Mesendoderm (in vitro differentiated cells): ENCODE data around the gene CDH2.
A peak's percentile ranks its signal among the peaks of the same experiment; 100 is the strongest.

ENCODE experiments used
- DNase-seq: peaks from one replicate; pipeline ENCODE4 v3.0.0; 2013
- H2AK5ac ChIP-seq: 2 replicates; pipeline ENCODE4 v1.6.1; 2013; ENCODE audit warnings: low read length, inconsistent platforms
- H2BK120ac ChIP-seq: 2 replicates; pipeline ENCODE4 v1.6.1; 2013; ENCODE audit warnings: low read depth, mild to moderate bottlenecking, low read length, moderate library complexity, mixed read lengths
- H2BK15ac ChIP-seq: replicated peaks from 2 replicates; pipeline ENCODE4 v1.6.1; 2013; ENCODE audit warnings: low read depth, mild to moderate bottlenecking, moderate library complexity
- H2BK5ac ChIP-seq: 2 replicates; pipeline ENCODE4 v1.6.1; 2013; ENCODE audit warnings: low read length, inconsistent platforms
- H3K18ac ChIP-seq: 2 replicates; pipeline ENCODE4 v1.6.1; 2013; ENCODE audit warnings: mild to moderate bottlenecking, low read length, mixed read lengths
- H3K23ac ChIP-seq: one replicate; pipeline ENCODE4 v1.6.1; 2013; ENCODE audit warnings: low read length
- H3K27ac ChIP-seq: 2 replicates; pipeline ENCODE4 v1.5.1; 2013; ENCODE audit warnings: low read depth, mild to moderate bottlenecking, inconsistent platforms, low read length, moderate library complexity
- H3K27me3 ChIP-seq: 2 replicates; pipeline ENCODE4 v1.6.1; 2013; ENCODE audit warnings: low read length, control low read depth, mild to moderate bottlenecking, inconsistent platforms; ENCODE audit not compliant: insufficient read depth, poor library complexity
- H3K36me3 ChIP-seq: 2 replicates; pipeline ENCODE4 v1.6.1; 2013; ENCODE audit warnings: low read length, inconsistent platforms; ENCODE audit not compliant: control insufficient read depth, insufficient read depth
- H3K4ac ChIP-seq: one replicate; pipeline ENCODE4 v1.6.1; 2013; ENCODE audit warnings: low read depth, mild to moderate bottlenecking, low read length, moderate library complexity
- H3K4me1 ChIP-seq: 2 replicates; pipeline ENCODE4 v1.6.1; 2013; ENCODE audit warnings: low read depth, low read length, inconsistent platforms; ENCODE audit not compliant: control insufficient read depth
- H3K4me2 ChIP-seq: 2 replicates; pipeline ENCODE4 v1.6.1; 2013; ENCODE audit warnings: low read length
- H3K4me3 ChIP-seq: 2 replicates; pipeline ENCODE4 v1.5.1; 2013; ENCODE audit warnings: mild to moderate bottlenecking, low read length
- H3K56ac ChIP-seq: one replicate; pipeline ENCODE4 v1.6.1; 2013; ENCODE audit warnings: low read length
- H3K79me1 ChIP-seq: 2 replicates; pipeline ENCODE4 v1.6.1; 2013; ENCODE audit warnings: low read length, inconsistent platforms
- H3K79me2 ChIP-seq: 2 replicates; pipeline ENCODE4 v1.6.1; 2013; ENCODE audit warnings: mild to moderate bottlenecking, low read length; ENCODE audit not compliant: control insufficient read depth, insufficient read depth
- H3K9ac ChIP-seq: 2 replicates; pipeline ENCODE4 v1.6.1; 2013; ENCODE audit warnings: low read length, inconsistent platforms
- H4K5ac ChIP-seq: one replicate; pipeline ENCODE4 v1.6.1; 2013; ENCODE audit warnings: low read length
- H4K8ac ChIP-seq: one replicate; pipeline ENCODE4 v1.6.1; 2013; ENCODE audit warnings: low read depth, mild to moderate bottlenecking, control low read depth, low read length, moderate library complexity
- WGBS: extraction: QIAGEN DNeasy Blood & Tissue Kit; methylation state at CpG from one replicate; pipeline ENCODE4 v1.1.7; 2013; ENCODE audit warnings: low lambda C conversion rate, missing lambda C conversion rate; ENCODE audit not compliant: insufficient coverage; ENCODE audit errors: extremely low coverage; 5-methylcytosine and 5-hydroxymethylcytosine counted together

The CDH2 gene

GRCh38 chr18:28175930-28176697, 816 bp downstream of the CDH2 start:
- peaks cover 6% of the 10 kb centered on the region for H3K4me1 ChIP-seq
- H4K5ac ChIP-seq = no peak overlapping the region
- H3K4ac ChIP-seq = peak overlapping the region; percentile 99
- peak overlapping the region; percentile 69 for H3K4me2 ChIP-seq
- H3K18ac ChIP-seq = peak overlapping the region; percentile 100
- H2BK5ac ChIP-seq = peak overlapping the region; percentile 76
- H3K4me3 ChIP-seq = peak overlapping the region; percentile 96
- WGBS = no CpG with 5 or more reads among the region's 44 CpGs
- peak overlapping the region; percentile 81 for H3K23ac ChIP-seq
- peak; percentile 54 for DNase-seq
- H3K56ac ChIP-seq = peak overlapping the region; percentile 94
- H4K8ac ChIP-seq = peak overlapping the region; percentile 97
- no peaks in the 10 kb centered on the region for H3K27me3 ChIP-seq
- H2BK15ac ChIP-seq = peak overlapping the region; percentile 46
- peaks cover 5% of the 10 kb centered on the region for H3K79me1 ChIP-seq
- peak overlapping the region; percentile 97 for H3K27ac ChIP-seq
- no peaks in the 10 kb centered on the region for H3K36me3 ChIP-seq
- H2AK5ac ChIP-seq = no peak overlapping the region
- peaks cover 38% of the 10 kb centered on the region for H3K79me2 ChIP-seq
- peak overlapping the region; percentile 95 for H3K9ac ChIP-seq
- peak overlapping the region; percentile 48 for H2BK120ac ChIP-seq

- no CpG with 5 or more reads among the region's 53 CpGs for WGBS
- Histone ChIP-seq H4K8ac (no peak overlapping the region), H3K56ac (peak overlapping the region; percentile 94)
Measured at GRCh38 chr18:28175150-28175929, 1.6 kb downstream of the CDH2 start.

GRCh38 chr18:28174181-28174905, 2.6 kb downstream of the CDH2 start:
- no CpG with 5 or more reads among the region's 8 CpGs for WGBS
- Histone ChIP-seq H4K5ac (no peak overlapping the region), H2AK5ac (no peak overlapping the region), H2BK15ac (no peak overlapping the region), H2BK120ac (no peak overlapping the region), H3K9ac (peak overlapping the region; percentile 61), H3K4ac (no peak overlapping the region), H3K79me1 (peaks cover 5% of the 10 kb centered on the region), H3K56ac (peak overlapping the region; percentile 78), H3K36me3 (no peaks in the 10 kb centered on the region), H3K4me1 (no peaks in the 10 kb centered on the region), H3K23ac (no peak overlapping the region), H4K8ac (no peak overlapping the region), H3K27me3 (no peaks in the 10 kb centered on the region), H3K4me3 (peak overlapping the region; percentile 15), H3K18ac (no peak overlapping the region), H3K27ac (no peak overlapping the region), H3K4me2 (peak overlapping the region; percentile 60), H3K79me2 (peaks cover 48% of the 10 kb centered on the region), H2BK5ac (no peak overlapping the region)
- DNase-seq = no peak

More at GRCh38 chr18:28175150-28175929, 1.6 kb downstream of the CDH2 start:
- Histone ChIP-seq H3K9ac (peak overlapping the region; percentile 95), H3K4me2 (peak overlapping the region; percentile 69), H2BK120ac (no peak overlapping the region), H3K4me1 (peaks cover 5% of the 10 kb centered on the region), H3K4ac (peak overlapping the region; percentile 17), H3K36me3 (no peaks in the 10 kb centered on the region), H3K27ac (peak overlapping the region; percentile 97), H2BK5ac (peak overlapping the region; percentile 24), H3K79me1 (peaks cover 5% of the 10 kb centered on the region), H3K18ac (peak overlapping the region; percentile 100), H3K79me2 (peaks cover 43% of the 10 kb centered on the region), H2BK15ac (no peak overlapping the region), H3K27me3 (no peaks in the 10 kb centered on the region), H3K4me3 (peak overlapping the region; percentile 96), H2AK5ac (no peak overlapping the region), H4K5ac (no peak overlapping the region), H3K23ac (peak overlapping the region; percentile 81)
- DNase-seq = peak; percentile 69

- Histone ChIP-seq H3K23ac (no peak overlapping the region), H3K4me1 (no peaks in the 10 kb centered on the region), H2BK5ac (no peak overlapping the region), H4K5ac (no peak overlapping the region), H3K79me1 (peaks cover 6% of the 10 kb centered on the region), H3K18ac (no peak overlapping the region), H3K36me3 (no peaks in the 10 kb centered on the region), H3K4me2 (no peak overlapping the region), H2BK15ac (no peak overlapping the region), H3K79me2 (peaks cover 58% of the 10 kb centered on the region), H3K56ac (no peak overlapping the region), H3K27ac (no peak overlapping the region), H3K27me3 (no peaks in the 10 kb centered on the region), H3K4ac (no peak overlapping the region), H3K4me3 (no peak overlapping the region), H4K8ac (no peak overlapping the region), H3K9ac (no peak overlapping the region), H2BK120ac (no peak overlapping the region), H2AK5ac (no peak overlapping the region)
- whole genome bisulfite sequencing = no CpG with 5 or more reads among the region's 3 CpGs
- no peak for DNase-seq
Measured at GRCh38 chr18:28171837-28172236, 5.1 kb downstream of the CDH2 start.

GRCh38 chr18:28168725-28169124, 8.2 kb downstream of the CDH2 start:
- no peak overlapping the region for H3K4ac ChIP-seq
- no peak overlapping the region for H2BK120ac ChIP-seq
- H3K4me2 ChIP-seq = no peak overlapping the region
- peaks cover 51% of the 10 kb centered on the region for H3K79me2 ChIP-seq
- H3K36me3 ChIP-seq = no peaks in the 10 kb centered on the region
- H3K18ac ChIP-seq = no peak overlapping the region
- H2AK5ac ChIP-seq = no peak overlapping the region
- H4K8ac ChIP-seq = no peak overlapping the region
- no peak overlapping the region for H3K56ac ChIP-seq
- no peak overlapping the region for H4K5ac ChIP-seq
- no peak for DNase-seq
- H3K27ac ChIP-seq = no peak overlapping the region
- no peak overlapping the region for H3K4me3 ChIP-seq
- no peak overlapping the region for H3K9ac ChIP-seq
- H3K23ac ChIP-seq = no peak overlapping the region
- no peaks in the 10 kb centered on the region for H3K4me1 ChIP-seq
- H2BK15ac ChIP-seq = no peak overlapping the region
- no peak overlapping the region for H2BK5ac ChIP-seq
- no CpG with 5 or more reads among the region's 1 CpG for WGBS
- peaks cover 5% of the 10 kb centered on the region for H3K79me1 ChIP-seq
- no peaks in the 10 kb centered on the region for H3K27me3 ChIP-seq
